Measurements from ENCODE around the gene KRTAP9-3. TPM values are rescaled to one million over a fixed set of nuclear protein-coding genes. Genes with fewer than 3 reads are reported as not detected.
"Not testable (repeated sequence)": the region's sequence is repeated elsewhere in the genome, so short reads cannot be mapped to it uniquely, and the experiment has no call there.

Gene KRTAP9-3, protein sequence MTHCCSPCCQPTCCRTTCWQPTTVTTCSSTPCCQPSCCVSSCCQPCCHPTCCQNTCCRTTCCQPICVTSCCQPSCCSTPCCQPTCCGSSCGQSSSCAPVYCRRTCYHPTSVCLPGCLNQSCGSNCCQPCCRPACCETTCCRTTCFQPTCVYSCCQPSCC
- not detected for polyA plus RNA-seq

GRCh38 chr17:41232399-41233105 lies at the start of gene KRTAP9-3:
Gene KRTAP9-3 (plus strand): TSS chr17:41232449. CDS start chr17:41232502, 53 bp downstream.
- not testable (repeated sequence) for H3K36me3 Mint-ChIP-seq, H3K4me1 Mint-ChIP-seq, H3K27ac Mint-ChIP-seq, H3K4me3 Mint-ChIP-seq, H3K9me3 Mint-ChIP-seq
- peaks cover 25% of the 10 kb centered on the region for H3K27me3 Mint-ChIP-seq

- Mint-ChIP-seq H3K4me1 (no peaks in the 10 kb centered on the region), H3K36me3 (no peaks in the 10 kb centered on the region), H3K27ac (no peak within 1 kb of the TSS), H3K9me3 (no peaks in the 10 kb centered on the region), H3K4me3 (peak within 1 kb of the TSS in 1 of 4 donors; percentile 51), H3K27me3 (peaks cover 7% of the 10 kb centered on the region)
Observed at GRCh38 chr17:41184480-41184961, 47.7 kb upstream of the KRTAP9-3 start, which contains the start of gene KRTAP4-1. Gene KRTAP4-1 (minus strand): TSS chr17:41184911. CDS start chr17:41184854, 57 bp downstream.

DNA sequence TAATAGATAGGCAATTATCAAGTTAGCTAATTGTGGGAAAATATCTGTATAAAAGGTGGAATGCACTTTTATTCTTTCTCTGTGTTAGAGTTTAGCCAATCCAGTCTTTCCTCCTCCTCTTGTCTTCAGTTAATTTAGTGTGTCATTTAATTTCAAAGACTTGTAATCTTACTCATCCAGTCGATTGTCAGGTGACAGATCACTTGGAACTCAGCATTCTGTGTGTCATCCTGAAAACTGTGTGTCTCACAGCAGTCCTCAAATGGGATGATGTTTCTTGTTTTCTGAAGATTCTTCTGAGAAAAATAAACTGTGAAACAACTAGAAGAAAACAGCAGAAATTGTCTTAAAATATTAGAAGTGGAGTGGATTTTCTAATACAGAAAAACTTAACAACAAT lies 47.2 kb upstream of the KRTAP9-3 start:
- no peaks in the 10 kb centered on the region for H3K9me3 Mint-ChIP-seq
- H3K4me1 Mint-ChIP-seq: no peaks in the 10 kb centered on the region
- no peak overlapping the region for H3K4me3 Mint-ChIP-seq
- peaks cover 7% of the 10 kb centered on the region for H3K27me3 Mint-ChIP-seq
- no peaks in the 10 kb centered on the region for H3K36me3 Mint-ChIP-seq
- H3K27ac Mint-ChIP-seq: no peak overlapping the region

DNA sequence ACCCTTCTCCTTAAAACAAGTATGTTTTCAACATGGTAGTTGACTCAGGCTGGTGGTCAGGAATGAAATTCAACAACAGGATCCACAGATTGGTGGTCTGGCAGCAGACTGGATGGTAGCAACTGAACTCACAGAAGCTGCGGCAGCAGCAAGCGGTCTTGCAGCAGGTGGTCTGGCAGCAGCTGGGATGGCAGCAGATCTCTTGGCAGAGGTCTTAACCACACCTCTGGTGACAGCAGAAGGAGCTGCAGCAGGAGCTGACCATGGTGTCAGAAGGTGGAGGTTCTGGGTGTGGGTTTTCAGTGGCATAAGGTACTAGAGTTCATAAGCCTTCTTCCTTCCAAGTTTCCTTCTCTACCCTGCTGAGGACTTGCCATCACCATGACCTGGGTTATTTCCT lies 45.4 kb upstream of the KRTAP9-3 start:
- Mint-ChIP-seq H3K4me3 (no peak overlapping the region), H3K27ac (no peak overlapping the region), H3K9me3 (no peaks in the 10 kb centered on the region), H3K36me3 (no peaks in the 10 kb centered on the region), H3K27me3 (peaks cover 17% of the 10 kb centered on the region), H3K4me1 (no peaks in the 10 kb centered on the region)

DNA sequence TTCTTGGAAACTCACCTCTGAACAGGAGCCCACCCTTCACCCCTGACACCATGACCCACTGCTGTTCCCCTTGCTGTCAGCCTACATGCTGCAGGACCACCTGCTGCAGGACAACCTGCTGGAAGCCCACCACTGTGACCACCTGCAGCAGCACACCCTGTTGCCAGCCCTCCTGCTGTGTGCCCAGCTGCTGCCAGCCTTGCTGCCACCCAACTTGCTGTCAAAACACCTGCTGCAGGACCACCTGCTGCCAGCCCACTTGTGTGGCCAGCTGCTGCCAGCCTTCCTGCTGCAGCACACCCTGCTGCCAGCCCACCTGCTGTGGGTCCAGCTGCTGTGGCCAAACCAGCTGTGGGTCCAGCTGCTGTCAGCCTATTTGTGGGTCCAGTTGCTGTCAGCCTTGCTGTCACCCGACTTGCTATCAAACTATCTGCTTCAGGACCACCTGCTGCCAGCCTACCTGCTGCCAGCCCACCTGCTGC lies 42.4 kb upstream of the KRTAP9-3 start, which contains the start of gene KRTAP9-1:
TSS of gene KRTAP9-1 (plus strand) at position 51 of the 482 bp plus-strand sequence. CDS start at position 51, 0 bp downstream.
- H3K9me3 Mint-ChIP-seq, H3K27ac Mint-ChIP-seq, H3K4me1 Mint-ChIP-seq, H3K36me3 Mint-ChIP-seq: not testable (repeated sequence)
- H3K27me3 Mint-ChIP-seq: peaks cover 15% of the 10 kb centered on the region
- H3K4me3 Mint-ChIP-seq: peak within 1 kb of the TSS in 1 of 4 donors; percentile 45

GRCh38 chr17:41190328-41190727 lies 41.9 kb upstream of the KRTAP9-3 start:
- Mint-ChIP-seq H3K27ac (no peak overlapping the region), H3K36me3 (no peaks in the 10 kb centered on the region), H3K27me3 (peaks cover 15% of the 10 kb centered on the region), H3K4me3 (peak overlapping the region in 1 of 4 donors; percentile 45), H3K9me3 (no peaks in the 10 kb centered on the region), H3K4me1 (no peaks in the 10 kb centered on the region)

GRCh38 chr17:41196068-41196467 lies 36.2 kb upstream of the KRTAP9-3 start:
- no peaks in the 10 kb centered on the region for H3K4me1 Mint-ChIP-seq
- H3K27me3 Mint-ChIP-seq: peaks cover 6% of the 10 kb centered on the region
- peaks cover 0 to 7% (median 6%) of the 10 kb centered on the region in 3 donors for H3K9me3 Mint-ChIP-seq
- no peak overlapping the region for H3K27ac Mint-ChIP-seq
- no peaks in the 10 kb centered on the region for H3K36me3 Mint-ChIP-seq
- H3K4me3 Mint-ChIP-seq: no peak overlapping the region

DNA sequence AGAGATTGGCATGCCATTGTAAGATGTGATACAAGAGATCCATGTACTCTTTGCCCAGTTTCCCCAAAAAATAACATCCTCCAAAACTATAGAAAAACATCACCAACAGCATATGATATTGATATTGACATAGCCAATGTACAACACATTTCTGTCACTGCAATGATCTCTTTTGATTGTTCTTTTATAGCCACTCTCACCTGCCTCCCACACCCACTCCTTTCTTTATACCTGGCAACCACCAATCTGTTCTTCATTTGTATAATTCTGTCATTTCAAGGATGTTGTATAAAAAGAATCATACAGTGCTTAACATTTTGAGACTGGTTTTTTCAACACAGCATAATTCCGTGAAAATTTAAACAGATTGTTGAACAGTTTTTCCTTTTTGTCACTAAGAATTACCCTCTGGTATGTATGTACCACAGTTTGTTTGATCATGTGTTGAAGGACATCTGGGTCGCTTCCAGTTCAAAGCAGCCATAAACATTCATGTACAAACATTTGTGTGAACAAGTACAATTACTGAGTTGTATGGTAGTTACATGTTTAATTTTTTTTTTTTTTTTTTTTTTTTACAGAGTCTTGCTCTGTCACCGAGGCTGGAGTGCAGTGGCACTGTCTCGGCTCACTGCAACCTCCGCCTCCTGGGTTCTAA lies 32.7 kb upstream of the KRTAP9-3 start:
- Mint-ChIP-seq H3K4me3 (no peak overlapping the region), H3K36me3 (no peaks in the 10 kb centered on the region), H3K4me1 (no peaks in the 10 kb centered on the region), H3K27ac (no peak overlapping the region), H3K9me3 (peaks cover 0 to 7% (median 6%) of the 10 kb centered on the region in 3 donors), H3K27me3 (peaks cover 3% of the 10 kb centered on the region)

DNA sequence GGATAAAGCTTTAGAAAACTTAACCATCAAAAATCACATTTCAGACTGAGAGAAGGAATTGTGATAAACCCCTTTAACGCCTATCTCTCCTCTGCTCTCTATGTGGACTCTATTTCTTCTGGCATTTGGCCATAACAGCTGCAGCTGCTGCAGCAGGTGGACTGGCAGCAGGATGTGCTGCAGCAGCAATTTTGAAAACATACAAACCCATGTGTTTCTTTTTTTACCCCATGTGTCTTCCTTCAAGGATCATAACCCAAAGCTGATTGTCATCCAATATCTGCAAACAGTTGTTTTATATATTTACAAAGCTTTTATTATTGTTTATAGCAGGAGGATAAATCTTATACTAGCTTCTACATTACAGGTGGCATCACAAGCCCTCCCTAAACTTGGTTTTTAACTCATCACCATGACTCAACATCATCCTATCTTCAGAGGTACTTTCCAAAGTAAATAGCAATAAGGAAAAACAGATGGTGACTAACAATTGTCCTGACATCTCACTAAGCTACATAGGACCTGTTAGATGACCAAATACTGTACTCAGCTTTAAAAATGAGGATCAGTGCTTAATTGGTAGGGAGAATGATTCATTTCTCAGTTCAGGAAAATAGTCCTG lies 20.3 kb upstream of the KRTAP9-3 start:
- no peaks in the 10 kb centered on the region for H3K36me3 Mint-ChIP-seq
- no peak overlapping the region for H3K27ac Mint-ChIP-seq
- peaks cover 41% of the 10 kb centered on the region for H3K27me3 Mint-ChIP-seq
- H3K4me1 Mint-ChIP-seq: peaks cover 0 to 10% (median 0%) of the 10 kb centered on the region in 3 donors
- peaks cover 0 to 5% (median 0%) of the 10 kb centered on the region in 3 donors for H3K9me3 Mint-ChIP-seq
- H3K4me3 Mint-ChIP-seq: no peak overlapping the region

DNA sequence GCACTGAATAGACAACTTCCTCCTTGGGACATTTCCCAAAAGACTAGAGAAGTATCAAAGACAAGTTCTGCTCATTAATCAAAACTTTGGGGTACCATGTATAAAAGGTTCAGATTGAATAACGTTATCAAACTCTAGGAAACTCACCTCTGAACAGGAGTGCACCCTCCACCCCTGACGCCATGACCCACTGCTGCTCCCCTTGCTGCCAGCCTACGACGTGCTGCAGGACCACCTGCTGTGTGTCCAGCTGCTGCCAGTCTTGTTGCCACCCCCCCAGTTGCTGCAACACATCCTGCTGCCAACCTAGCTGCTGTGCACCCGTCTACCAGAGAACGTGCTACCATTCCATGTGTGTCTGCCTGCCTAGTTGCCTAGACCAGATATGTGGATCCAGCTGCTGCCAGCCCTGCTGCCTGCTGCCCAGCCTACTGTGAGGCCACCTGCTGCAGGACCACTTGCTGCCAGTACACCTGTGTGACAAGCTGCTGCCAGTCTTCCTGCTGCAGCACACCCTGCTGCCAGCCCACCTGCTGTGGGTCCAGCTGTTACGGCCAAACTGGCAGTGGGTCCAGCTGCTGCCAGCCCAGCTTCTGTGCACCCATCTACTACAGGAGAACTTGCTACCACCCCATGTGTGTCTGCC lies 19.6 kb upstream of the KRTAP9-3 start:
- no peaks in the 10 kb centered on the region for H3K36me3 Mint-ChIP-seq
- H3K9me3 Mint-ChIP-seq: peaks cover 0 to 5% (median 0%) of the 10 kb centered on the region in 3 donors

DNA sequence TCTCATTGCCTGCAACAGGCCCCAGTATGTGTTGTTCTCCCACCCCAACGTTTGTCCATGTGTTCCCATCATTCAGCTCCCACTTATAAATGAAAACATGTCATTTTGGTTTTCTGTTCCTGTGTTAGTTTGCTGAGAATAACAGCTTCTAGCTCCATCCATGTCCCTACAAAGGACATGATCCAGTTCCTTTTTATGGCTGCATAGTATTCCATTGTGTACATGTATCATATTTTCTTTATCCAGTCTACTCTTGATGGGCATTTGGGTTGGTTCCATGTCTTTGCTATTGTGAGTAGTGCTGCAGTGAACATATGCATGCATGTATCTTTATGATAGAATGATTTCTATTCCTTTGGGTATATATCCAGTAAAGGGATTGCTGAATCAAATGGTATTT lies 16.6 kb upstream of the KRTAP9-3 start:
- H3K27me3 Mint-ChIP-seq: peaks cover 20% of the 10 kb centered on the region
- no peak overlapping the region for H3K27ac Mint-ChIP-seq
- H3K36me3 Mint-ChIP-seq: no peaks in the 10 kb centered on the region
- no peak overlapping the region for H3K4me3 Mint-ChIP-seq
- H3K9me3 Mint-ChIP-seq: peaks cover 0 to 1% (median 0%) of the 10 kb centered on the region in 3 donors
- H3K4me1 Mint-ChIP-seq: peaks cover 0 to 7% (median 0%) of the 10 kb centered on the region in 3 donors

More for the DNA sequence above, 19.6 kb upstream of the KRTAP9-3 start:
- peaks cover 0 to 10% (median 0%) of the 10 kb centered on the region in 3 donors for H3K4me1 Mint-ChIP-seq
- peaks cover 40% of the 10 kb centered on the region for H3K27me3 Mint-ChIP-seq
- H3K27ac Mint-ChIP-seq: no peak overlapping the region
- peak overlapping the region in 1 of 4 donors; percentile 26 for H3K4me3 Mint-ChIP-seq

DNA sequence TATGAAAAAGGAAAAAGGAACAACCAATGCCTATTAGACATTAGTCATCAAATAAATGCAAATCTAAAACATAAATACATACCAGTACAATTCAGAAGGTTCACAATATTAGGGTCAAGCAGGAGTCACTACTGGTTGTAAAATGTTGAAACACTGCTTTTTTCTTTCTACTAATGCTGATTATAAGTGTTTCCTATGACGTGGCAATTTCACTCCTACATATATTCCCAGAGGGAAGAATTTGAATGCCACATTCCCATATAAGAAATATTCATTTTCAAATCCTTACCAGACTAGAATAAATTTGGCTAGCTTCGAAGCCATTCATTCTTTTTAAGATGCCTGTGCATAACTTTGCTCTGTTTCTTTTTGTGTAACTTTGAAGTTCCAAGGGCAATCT lies 8.4 kb upstream of the KRTAP9-3 start:
- Mint-ChIP-seq H3K9me3 (no peaks in the 10 kb centered on the region), H3K27me3 (peaks cover 11% of the 10 kb centered on the region), H3K4me1 (no peaks in the 10 kb centered on the region)

DNA sequence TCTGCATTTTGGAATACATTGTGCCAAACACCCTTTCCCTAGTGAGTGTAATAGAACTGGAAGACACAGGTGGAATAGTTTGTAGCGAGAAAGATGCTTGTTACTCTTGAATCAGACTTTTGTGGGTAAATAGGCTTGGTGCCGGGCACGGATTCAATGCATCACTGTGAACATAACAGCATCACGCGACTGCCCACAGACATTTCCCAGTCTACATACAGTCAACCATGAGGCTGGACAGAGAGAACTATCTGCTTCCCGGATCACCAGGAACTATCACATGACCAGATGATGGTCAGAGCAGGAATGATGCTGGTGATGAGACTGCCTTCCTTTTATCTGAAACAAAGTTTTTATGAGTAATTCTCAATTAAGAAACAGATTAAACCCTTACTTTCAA lies 6.2 kb upstream of the KRTAP9-3 start:
- H3K4me1 Mint-ChIP-seq: peaks cover 0 to 3% (median 0%) of the 10 kb centered on the region in 3 donors
- H3K36me3 Mint-ChIP-seq: no peaks in the 10 kb centered on the region
- H3K27ac Mint-ChIP-seq: no peak overlapping the region
- no peaks in the 10 kb centered on the region for H3K9me3 Mint-ChIP-seq
- no peak overlapping the region for H3K4me3 Mint-ChIP-seq
- H3K27me3 Mint-ChIP-seq: peaks cover 15% of the 10 kb centered on the region

More for the DNA sequence above, 8.4 kb upstream of the KRTAP9-3 start:
- Mint-ChIP-seq H3K4me3 (no peak overlapping the region), H3K36me3 (no peaks in the 10 kb centered on the region), H3K27ac (no peak overlapping the region)

DNA sequence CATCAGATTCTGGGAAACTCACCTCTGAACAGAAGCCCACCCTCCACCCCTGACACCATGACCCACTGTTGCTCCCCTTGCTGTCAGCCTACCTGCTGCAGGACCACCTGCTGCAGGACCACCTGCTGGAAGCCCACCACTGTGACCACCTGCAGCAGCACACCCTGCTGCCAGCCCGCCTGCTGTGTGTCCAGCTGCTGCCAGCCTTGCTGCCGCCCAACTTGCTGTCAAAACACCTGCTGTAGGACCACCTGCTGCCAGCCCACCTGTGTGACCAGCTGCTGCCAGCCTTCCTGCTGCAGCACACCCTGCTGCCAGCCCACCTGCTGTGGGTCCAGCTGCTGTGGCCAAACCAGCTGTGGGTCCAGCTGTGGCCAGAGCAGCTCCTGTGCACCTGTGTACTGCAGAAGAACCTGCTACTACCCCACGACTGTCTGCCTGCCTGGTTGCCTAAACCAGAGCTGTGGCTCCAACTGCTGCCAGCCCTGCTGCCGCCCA lies 5.6 kb upstream of the KRTAP9-3 start, which contains the start of gene KRTAP9-2:
TSS of gene KRTAP9-2 (plus strand) at position 51 of the 498 bp plus-strand sequence. CDS start at position 58, 7 bp downstream.
- H3K4me1 Mint-ChIP-seq, H3K27ac Mint-ChIP-seq, H3K4me3 Mint-ChIP-seq, H3K36me3 Mint-ChIP-seq, H3K9me3 Mint-ChIP-seq: not testable (repeated sequence)
- peaks cover 15% of the 10 kb centered on the region for H3K27me3 Mint-ChIP-seq
